Transverse colon (tissue), 4 donors: ENCODE measurements around the gene PKIG.

Experiments
- CTCF ChIP-seq, 5 experiments: fragments of 200-600 bp in 3 of 5; fragments of 450-650 bp in 2 of 5; sonication (generic) in 3 of 5; IDR thresholded peaks; 1 replicate in 2 of 5; 2 replicates in 3 of 5; pipeline ENCODE4 v1.5.1; 2016 to 2017; ENCODE audit warnings: antibody characterized with exemption in 5 of 5, inconsistent platforms in 3 of 5, mild to moderate bottlenecking in 2 of 5, moderate library complexity in 1 of 5
- POLR2A ChIP-seq: fragments of 450-650 bp; IDR thresholded peaks from one replicate; pipeline ENCODE4 v1.6.1; 2016; ENCODE audit warnings: antibody characterized with exemption, mild to moderate bottlenecking, moderate library complexity
- POLR2AphosphoS5 ChIP-seq, 3 donors: sonication (generic); formaldehyde crosslinking; IDR thresholded peaks; one replicate each; pipeline ENCODE4 v1.6.1; 2016; ENCODE audit warnings: antibody characterized with exemption in 3 of 3

GRCh38 chr20:44584162-44584561, 1.8 kb downstream of the PKIG start:
- TF ChIP-seq CTCF (IDR thresholded peaks at IDR 0.05) (no peak), POLR2A (no peak), POLR2AphosphoS5 (IDR thresholded peaks at IDR 0.05) (no peak)
